SIG-M5 treated with dmso at 0.1 percent for 504 hours (cell line): ENCODE data around the gene TP73.
A peak's percentile ranks its signal among the peaks of the same experiment; 100 is the strongest.
"Not testable (repeated sequence)": the region's sequence is repeated elsewhere in the genome, so short reads cannot be mapped to it uniquely, and the experiment has no call there.

Experiments
- DNase-seq: peaks from one replicate; lab custom pipeline; 2025; ENCODE audit not compliant: unreplicated experiment; lab: John Stamatoyannopoulos, UW

The TP73 gene

GRCh38 chr1:3618531-3618880 is 33.8 kb upstream of the TP73 start:
- no peak for DNase-seq

- DNase-seq: peak; percentile 49
Observed at GRCh38 chr1:3618881-3619671, 33.2 kb upstream of the TP73 start.

DNA sequence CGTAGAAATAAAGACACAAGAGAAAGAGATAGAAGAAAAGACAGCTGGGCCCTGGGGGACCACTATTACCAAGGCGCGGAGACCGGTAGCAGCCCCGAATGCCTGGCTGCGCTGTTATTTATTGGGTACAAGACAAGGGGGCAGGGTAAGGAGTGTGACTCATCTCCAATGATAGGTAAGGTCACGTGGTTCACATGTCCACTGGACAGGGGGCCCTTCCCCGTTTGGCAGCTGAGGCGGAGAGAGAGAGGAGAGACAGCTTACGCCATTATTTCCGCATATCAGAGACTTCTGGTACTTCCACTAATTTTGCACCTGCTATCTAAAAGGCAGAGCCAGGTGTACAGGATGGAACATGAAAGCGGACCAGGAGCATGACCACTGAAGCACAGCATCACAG is 31.6 kb upstream of the TP73 start:
- no peak for DNase-seq

DNA sequence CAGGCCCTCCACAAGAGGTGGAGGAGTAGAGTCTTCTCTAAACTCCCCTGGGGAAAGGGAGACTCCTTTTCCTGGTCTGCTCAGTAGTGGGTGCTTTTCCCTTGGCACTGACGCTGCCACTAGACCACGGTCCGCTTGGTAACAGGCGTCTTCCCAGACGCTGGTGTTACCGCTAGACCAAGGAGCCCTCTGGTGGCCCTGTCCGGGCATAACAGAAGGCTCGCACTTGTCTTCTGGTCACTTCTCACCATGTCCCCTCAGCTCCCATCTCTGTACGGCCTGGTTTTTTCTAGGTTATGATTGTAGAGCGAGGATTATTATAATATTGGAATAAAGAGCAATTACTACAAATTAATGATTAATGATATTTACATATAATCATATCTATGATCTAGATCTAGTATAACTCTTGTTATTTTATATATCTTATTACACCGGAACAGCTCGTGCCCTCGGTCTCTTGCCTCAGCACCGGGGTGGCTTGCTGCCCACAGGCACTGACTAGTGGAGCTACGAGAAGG is 31.1 kb upstream of the TP73 start:
- not testable (repeated sequence) for DNase-seq

DNA sequence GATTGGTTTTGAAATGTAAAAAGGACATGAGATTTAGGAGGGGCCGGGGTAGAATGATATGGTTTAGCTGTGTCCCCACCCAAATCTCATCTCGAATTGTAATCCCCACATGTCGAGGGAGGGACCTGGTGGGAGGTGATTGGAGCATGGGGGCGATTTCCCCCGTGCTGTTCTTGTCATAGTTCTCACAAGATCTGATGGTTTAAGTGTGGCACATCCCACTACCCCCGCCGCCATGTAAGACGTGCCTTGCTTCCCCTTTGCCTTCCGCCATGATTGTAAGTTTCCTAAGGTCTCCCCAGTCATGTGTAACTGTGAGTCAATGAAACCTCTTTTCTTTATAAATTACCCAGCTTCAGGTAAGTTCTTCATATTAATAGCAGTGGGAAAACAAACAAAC is 30.2 kb upstream of the TP73 start:
- DNase-seq: not testable (repeated sequence)

DNA sequence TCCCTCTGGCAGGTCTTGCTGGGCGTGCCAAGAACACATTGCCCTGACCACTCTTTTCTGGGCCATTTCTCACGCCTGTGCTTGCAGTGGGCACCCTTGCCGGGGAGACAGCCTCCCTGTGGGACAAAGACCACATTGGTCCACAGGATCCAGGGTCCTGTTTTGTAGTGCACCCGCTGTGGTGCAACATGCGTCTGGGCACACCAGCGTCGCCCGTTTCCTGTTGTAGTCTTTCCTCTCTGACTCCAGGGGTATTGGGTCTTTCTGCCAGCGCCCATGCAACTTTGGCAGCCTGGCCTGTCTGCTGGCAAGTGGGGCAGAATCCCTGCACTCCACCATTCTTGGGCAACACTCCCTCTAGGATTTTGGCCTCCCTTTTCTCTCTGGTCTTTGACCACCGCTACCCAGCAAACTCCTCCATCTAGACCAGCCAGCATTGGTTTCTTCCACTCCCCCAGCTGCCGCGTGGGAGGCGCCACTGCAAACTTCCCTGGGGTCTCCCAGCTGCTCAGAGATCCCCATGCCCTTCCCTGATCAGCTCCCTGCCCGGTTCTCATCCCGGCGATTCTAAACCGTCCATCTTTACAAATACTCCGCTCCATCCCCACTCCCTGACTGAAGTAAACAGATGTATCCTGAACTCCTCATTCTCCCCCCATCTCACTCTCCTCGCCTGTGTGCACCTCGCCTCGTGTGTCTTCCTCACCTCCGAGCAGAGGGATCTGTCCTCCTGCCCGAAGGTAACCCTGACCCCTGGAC is 28.7 kb upstream of the TP73 start:
- no peak for DNase-seq

DNA sequence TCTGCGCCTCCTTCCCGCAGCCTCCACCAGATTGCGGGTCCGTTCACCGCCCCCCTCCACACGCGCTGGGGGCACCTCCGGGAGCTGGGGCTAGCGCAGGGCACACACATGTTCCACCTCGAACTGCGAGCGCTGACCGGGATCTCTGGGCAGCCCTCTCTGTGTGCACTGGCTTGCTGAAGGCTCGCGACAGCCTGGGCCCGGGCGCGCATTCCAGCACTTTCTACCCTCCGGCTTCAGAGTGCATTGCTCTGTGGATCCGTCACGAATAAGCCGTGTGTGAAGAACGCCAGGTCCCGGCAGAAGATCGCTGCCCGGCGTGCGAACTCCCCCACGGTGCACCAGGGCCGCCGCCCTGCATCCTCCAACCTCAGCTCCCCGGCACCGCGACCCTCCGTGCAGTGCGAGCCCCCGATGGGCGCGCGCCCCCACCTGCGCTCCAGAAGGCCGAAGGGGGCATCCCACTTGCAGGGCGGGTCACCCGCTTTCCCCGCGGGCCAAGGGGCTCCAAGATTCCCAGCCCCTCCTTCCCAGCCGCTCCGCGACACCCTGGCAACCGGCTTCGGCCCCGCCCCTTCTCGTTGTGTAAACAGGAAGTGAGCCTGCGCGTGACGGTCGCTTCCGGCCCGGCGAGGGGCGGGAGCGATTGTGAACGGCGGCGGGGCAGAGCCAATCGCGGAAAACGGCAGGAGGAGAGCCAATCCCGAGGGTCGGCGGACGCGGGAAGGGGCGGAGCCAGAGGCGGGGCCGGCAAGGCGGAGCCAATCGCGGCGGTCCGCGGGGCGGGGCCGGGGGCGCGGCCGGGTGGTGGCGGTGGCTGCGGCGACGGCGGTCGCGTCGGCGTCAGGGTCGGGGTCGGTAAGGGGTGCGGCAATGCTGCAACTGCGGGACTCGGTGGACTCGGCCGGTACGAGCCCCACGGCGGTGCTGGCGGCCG is 27.8 kb upstream of the TP73 start, which contains the start of gene TPRG1L:
TPRG1L (plus strand) TSS at position 816 of the 937 bp plus-strand sequence; CDS start at position 874, 58 bp downstream.
- DNase-seq: peak; percentile 94

DNA sequence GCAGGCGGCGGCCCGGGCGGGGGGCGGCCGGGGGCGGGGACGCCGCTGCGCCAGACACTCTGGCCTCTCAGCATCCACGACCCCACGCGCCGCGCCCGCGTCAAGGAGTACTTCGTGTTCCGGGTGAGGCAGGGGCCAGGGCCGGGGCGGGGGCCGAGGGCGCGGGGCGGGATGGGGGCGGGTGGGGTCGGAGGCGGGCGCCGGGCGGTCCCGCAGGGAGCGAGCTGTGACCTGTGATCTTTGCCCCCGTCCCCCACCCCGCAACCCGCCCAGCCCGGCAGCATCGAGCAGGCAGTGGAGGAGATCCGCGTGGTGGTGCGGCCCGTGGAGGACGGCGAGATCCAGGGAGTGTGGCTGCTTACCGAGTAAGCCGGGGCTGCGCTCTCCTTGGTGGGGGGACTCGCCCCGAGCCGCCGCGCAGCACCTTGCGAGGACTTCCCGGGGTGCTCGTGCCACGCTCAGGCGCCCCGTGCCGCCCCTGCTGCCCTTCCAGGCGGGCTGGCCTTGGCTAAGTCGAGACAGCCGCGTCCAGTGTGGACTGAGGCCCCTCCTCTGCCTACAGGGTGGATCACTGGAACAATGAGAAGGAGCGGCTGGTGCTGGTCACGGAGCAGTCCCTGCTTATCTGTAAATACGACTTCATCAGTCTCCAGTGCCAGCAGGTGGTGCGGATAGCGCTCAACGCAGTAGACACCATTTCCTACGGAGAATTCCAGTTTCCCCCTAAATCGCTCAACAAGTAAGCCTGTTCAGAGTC is 27.0 kb upstream of the TP73 start:
- peak; percentile 17 for DNase-seq

- DNase-seq: no peak
Observed at GRCh38 chr1:3626025-3626424, 26.3 kb upstream of the TP73 start.

- no peak for DNase-seq
Observed at GRCh38 chr1:3627515-3628253, 24.6 kb upstream of the TP73 start.

DNA sequence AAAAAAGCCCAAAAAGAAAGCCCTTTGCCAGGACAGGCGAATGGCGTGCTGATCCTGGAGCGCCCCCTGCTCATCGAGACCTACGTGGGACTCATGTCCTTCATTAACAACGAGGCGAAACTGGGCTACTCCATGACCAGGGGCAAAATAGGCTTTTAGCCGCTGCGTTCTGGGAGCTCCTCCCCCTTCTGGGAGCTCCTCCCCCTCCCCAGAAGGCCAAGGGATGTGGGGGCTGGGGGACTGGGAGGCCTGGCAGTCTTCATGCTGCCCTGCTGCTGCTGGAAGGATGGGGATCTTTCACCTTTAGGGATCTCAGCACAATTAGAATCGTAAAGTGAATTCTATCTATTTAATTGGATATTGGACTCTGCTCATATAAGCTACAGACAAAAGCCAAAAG is 23.9 kb upstream of the TP73 start:
- no peak for DNase-seq

DNA sequence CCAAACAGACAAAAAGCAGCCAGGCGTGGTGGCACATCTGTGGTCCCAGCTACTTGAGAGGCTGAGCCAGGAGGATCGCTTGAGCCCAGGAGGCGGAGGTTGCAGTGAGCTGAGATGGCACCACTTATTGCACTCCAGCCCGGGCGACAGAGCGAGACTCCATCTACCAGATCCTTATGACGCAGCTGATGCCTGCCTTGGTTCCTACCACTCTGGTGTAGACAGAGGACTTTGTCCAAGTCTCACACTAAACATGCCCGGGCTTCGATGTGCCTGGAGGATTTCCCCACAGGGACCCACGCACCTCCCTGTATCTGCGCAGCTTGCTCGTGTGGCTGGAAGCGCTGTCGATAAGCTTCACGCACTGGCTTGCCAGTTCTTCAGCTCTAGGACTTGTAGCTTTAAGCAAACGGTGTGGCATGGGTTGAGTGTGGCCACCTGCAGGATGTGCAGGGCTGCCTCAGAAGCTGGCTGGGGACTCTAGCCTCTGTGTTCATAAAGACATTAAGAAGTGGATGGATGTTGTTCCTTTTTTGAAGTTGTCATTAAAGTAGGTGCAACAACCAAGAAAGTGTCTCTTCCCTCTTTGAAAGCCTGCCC is 22.7 kb upstream of the TP73 start:
- DNase-seq: no peak

- DNase-seq: no peak
Observed at GRCh38 chr1:3630161-3630611, 22.1 kb upstream of the TP73 start.

- no peak for DNase-seq
Observed at GRCh38 chr1:3630914-3631313, 21.4 kb upstream of the TP73 start.

DNA sequence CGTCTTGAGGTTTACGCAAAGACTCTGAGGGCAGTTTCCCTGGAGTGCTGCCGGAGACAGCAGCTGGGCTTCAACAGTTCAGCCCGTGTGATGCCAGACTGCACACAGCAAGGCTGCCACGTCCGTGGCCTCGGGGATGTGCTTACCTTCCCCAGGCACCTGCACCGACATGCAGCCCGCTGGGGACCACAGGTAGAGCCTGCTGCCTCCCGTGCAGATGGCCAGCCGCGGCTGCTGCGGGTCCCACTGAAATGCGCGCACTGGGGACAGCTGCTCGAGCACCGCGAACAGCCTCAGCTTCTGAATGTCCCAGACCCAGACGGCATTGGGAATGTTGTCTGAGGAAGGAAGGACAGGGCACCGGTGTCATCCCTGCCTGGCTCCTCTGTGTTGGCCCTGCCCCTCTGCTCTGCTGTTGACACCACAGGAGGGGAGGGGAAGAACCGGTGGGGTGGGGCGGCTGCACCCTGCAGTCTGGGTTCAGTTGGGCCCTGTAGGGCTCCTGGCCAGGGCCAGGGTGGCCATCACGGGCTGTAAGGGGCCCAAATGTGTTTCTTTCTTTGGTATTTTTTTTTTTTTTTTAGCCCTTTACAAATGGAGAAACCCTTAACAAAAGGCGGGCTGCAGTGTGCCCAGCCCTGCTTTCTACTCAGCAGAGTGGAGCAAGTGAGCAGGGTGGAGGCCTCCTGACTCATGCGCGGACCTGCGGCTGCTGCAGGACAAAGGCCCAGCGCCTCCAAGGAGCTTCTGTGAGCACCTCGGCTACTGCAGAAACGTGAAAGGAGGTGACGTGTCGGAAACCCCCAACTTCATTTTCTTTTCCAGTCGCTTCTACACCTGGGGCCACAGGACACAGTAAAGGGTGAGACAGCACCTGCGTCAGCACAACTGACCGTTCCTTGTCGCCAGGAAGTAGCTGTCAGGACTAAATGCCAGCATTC is 20.7 kb upstream of the TP73 start:
- DNase-seq: no peak

GRCh38 chr1:3632298-3632697 is 20.0 kb upstream of the TP73 start:
- DNase-seq: no peak

DNA sequence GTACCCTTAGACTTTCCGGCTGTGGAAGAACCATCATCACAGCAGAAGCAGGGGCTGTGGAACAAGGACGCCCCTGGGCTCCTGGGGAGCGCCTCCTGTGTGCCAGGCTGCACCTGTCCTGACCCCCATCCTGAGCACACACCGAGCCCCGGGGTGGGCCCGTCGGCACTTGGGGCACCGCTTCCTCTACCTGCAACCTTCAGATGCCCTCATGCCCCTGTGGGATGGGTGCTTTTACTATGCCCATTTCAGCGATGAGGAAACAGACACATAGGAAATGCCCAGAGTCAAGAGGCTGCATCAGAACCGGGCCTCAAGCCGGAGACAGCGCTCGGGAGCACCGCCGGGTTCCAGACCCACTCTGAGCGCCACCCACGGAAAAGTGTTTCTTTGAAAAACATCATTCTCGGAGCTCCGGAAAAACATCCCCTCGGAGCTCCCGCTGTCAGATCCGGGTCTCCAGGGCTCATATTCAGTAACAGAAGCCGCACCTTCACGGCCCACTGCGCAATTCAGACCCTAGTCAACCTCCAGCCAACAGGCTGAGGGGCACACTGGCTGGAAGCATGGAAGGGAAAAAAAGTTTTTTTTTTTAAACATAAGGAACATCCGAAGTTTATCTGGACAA is 19.5 kb upstream of the TP73 start:
- DNase-seq: no peak
